D341Med (cell line): ENCODE data around the gene BAG2.

Source experiments
- DNase-seq: peaks from one replicate; pipeline ENCODE4 v3.0.0; 2012; ENCODE audit warnings: low spot score

Gene BAG2

DNA sequence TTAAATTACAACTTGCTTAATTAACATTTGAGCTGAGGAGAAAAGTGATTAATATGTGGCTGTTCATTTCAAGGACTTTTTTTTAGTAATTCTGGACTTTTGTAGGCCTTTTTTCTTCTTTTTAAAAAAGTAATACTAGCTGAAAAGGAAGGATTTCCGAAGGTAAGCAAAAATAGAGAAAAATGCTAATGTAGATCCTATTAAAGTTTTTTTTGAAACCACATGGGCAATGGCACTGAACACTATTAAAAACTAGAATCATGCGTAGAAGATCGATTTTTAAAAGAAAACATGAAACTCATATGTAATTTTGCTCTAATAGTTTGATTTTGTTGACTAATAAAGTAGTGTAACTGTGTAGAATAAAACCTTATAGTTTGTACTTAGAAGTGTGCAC is 2.4 kb downstream of the BAG2 start:
- DNase-seq: no peak

DNA sequence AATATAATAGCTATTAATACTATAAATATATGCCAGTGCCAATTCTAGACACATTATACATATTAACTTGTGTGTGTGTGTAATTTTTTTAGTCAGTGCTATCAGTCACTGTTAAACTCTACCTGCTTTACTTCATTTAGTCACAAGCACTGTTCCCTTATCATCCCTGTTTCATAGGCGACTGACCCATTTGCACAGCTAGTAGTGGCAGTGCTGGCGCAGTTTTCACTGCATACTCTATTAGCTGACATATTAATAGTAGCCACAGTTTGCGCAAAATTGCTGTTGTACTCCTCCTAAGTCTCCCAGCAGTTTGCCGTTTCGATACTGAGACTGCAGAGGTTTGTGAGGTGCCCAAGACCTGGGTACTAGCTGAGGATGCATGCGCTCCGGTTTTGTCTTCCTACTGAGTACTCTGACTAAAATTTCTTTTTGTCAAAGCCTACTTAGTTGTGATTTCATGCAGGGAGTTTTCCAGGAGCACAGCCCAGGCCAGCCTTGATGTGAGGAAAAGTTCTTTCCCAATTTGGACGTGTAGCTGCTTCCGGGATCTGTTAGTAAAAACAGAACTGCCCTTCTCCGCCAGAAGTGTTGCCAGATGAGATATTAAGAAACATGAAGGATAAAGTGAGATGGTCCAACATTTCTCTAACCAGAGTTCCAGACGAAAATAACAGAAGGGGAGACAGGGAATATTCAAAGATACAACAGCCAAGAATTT is 5.6 kb downstream of the BAG2 start:
- no peak for DNase-seq

DNA sequence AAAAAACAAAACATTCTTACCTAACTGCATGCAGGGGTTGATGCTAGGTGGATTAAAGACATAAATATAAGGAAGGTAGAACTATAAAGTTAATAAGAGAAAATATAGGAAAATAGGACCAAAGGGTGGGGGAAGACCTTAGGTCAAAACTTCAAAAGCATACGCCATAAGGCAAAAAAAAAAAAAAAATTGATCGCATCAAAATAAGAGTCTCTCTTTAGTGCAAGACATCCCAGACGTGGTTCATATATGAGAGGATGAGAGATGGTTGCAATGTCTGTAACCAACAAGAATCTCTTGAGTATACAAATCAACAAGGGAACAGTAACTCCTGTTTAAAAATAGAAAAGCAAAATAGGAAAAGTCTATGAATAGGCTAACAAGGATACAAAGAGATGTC is 8.5 kb downstream of the BAG2 start:
- DNase-seq: no peak

DNA sequence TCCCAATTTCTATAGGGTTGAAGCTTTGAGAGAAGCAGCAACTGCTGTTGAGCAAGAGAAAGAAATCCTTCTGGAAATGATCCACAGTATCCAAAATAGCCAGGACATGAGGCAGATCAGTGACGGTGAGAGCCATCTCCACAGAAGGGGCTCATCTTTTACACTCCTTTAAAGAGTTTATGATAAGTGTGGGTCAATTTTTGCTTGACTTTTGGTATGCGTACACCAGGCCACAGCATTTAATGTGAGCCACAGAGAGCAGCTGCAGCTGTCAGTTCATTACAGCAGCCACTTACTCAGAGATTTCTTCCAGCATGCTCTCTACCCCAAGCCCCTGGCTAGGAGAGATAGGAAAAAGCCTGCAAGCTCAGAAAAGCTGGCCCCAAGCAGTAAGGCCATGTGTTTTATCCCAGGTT is 9.9 kb downstream of the BAG2 start:
- DNase-seq: no peak

DNA sequence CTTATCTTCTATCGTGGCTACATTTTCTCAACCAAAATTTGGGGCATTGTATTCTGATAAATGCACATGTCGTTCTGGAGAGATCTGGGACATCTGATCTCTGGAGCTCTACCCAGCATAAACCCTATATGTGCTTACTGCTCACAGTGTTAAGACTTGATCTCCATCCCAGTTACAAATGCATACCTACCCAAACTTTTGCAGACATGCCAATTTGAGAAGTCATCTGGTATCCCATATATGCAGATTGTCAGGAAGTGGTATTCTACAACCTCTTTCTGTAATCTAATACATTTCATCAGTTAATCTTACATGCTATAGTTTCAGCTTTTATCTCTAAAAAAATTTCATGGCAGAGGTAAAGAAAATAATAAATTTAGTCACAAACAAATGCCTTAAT is 11.2 kb downstream of the BAG2 start:
- no peak for DNase-seq

DNA sequence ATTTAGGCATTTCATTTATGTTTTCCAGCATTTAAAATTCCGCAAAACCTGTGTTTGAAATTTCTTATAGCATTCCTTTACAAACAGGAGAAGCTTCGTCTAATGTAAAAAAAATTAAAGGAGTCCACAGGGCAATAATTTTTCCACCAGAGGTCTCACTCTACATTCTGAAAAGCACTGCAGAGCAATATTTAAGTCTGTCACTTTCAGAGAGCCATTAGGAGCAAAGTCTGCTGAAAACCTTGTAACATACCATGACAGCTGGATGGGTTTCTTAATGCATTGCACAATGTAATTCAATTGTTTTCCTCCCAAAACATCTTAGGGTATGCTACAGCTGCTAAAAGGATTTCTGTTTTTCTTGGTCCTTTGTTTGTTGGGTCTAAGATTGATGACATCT is 18.0 kb downstream of the BAG2 start:
- DNase-seq: no peak

DNA sequence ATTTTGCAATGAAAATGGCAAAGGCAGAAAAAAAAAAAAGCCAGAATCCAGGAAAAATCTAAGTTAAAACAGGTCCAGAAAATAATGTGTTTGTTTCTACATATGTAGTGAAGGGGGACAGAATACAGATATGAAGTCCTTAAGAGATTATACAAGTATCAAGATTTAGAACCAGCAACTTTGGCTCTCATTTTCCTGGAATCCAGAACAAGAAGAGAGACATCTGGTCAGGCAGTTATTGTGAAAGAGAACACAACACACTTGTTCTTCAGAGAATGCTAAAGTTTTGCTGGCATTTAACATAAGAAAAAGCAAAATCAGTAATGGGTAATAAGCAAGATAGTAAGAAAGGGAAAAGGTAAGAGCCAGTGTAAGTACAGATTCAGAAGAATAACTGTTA is 21.1 kb downstream of the BAG2 start:
- no peak for DNase-seq

DNA sequence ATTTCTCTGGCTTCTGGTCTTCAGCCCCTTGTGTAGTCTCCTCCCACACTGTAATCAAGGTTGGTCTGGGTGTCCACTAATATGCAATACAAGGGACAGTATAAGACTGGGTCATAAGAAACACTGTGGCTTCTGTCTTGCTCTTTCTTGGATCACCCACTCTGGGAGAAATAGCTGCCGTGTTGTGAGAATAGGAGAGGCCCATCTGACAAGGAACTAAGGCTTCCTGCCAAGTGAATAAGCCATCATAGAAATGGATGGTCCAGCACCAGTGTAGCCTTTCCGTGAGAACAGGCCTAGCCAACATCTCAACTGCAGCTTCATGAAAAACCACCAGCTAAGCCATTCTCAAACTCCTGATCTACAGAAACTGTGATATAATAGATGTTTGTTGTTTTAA is 23.3 kb downstream of the BAG2 start:
- no peak for DNase-seq

DNA sequence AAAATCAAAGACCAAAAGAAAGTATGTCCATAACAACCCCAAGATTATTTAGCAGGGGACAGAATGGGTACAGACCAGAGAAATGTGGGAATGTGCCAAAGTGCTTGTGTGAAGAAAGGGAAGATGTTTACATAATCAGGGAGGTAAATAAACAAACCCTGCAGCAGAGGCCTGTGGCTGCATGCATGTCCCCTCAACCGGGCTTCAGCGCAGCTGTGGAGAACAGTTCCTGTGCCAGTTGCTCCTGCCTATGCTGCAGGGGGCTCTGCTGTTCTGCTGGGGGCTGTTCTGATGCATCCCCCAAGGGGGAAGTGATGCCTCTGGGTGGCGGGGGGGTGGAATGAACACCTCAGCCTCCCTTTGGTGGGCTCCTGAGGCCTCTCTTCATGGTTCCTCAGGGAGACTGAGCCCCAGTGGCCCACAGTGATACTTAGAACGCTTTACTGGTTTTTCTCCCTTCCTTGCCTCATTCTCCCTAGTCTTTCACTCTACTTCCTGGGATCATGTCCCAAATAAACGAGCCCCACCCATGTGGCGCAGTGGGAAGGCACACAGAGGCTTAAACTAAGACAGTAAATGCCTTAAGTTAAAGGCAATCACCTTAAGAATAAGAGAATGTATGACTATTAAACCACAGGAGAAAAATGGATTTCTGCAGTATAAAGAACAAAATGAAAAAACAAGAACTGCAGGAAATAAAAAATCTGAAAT is 27.0 kb downstream of the BAG2 start:
- DNase-seq: no peak

DNA sequence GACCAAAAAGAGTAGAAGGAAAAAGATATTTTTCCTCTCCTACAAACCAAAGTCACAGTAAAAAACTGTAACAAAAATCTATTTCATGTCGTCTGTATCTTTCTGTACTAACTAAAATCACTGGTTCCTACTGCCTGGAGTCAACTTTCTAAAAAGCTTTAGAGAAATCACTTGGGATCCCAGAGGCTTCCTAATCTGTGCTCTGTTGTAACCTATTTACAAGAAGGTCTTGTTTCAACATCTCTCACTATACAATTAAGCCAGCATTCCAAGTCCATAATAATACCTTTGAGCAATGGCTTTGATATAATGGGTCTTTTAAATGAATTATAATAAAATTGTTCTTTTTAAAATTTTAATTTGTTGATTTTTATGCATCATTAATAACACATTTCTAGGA is 29.6 kb downstream of the BAG2 start:
- DNase-seq: no peak

DNA sequence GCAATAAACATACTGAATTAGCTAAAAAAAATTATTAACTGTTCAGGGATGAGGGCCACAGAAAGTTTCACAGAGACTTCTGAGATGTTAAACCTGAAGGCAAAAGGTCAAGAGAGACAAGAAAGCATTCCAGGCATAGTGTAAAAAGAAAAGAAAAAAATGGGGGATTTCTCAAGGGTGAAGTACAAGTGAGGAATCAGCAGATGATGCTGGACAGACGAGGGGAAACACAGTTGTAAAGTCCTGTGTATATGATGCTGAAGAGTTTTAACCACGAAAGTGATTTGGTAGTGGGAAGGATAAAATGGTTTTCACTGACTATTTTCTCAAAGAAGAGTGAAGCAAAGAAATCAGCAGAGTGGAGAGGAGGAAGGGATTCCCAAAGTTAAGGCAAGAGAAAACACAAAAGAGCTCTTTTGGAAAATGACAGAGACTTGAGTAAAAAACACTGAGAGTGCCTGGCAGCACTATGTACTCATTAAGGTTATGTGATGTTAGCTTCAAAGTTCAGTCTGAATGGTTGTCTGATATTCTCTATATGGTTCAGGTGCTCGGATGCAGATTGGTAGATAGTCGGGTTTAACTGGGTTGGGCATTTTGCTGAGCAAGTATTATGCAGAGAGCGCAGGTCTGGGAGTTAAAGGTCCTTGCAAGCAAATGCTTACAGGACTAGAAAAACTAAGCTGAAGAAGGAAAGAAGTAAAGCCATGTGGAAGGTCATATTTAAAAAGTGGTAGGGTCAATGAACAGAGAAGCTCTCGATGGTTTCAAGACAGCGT is 33.6 kb downstream of the BAG2 start:
- DNase-seq: no peak

DNA sequence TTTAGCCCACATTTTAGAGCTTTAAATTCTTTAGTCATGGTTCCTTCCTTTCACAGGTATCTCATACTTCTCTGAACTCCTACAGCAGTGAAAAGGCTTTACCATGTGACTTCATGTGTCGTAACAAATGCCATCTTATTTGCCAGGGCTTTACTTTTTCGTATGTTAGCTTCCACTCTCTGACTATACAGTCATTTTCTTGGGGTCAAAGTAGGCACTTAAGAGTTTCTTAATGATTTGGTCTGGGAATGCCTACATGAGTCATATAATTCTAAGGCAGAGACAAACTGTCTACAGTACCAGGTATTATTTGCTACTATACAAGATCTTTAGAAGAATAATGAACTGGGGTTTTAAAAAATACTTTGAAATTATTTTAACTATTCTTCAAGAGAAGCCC is 35.0 kb downstream of the BAG2 start:
- no peak for DNase-seq

DNA sequence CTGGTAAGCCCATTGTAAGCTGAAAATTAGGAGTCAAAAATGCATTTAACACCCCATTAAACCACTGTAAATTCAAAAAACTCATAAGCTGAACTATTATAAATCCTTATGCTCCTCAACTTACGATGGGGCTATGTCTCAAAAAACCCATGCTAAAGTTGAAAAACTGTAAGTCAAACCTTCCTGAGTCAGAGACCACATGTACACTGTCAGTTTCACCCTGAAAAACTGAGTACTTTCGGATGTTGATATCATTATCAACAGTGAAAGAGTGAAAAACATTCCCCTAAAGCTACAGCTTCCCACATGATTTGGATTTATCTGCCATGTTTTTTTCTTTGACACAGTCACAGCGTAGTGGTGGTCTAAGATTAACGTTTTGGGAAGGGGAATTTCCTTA is 35.7 kb downstream of the BAG2 start:
- no peak for DNase-seq

DNA sequence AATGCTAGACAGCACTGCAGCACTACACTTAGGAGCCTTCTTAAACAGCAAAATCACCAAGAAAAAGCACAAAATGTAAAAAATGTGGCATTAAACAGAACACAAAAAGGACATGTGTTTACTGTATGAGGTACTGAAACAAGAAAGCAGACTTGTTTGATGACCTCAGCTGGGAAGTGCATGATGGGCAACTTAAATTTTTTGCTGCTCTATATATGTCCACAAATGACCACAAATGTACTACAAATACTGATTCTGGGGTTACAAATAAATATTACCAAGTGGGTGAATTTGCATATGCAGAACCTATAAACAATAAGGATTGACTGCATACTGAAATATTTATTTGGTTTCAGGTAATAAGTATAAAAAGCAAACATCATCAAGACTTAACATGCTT is 36.9 kb downstream of the BAG2 start:
- DNase-seq: no peak

DNA sequence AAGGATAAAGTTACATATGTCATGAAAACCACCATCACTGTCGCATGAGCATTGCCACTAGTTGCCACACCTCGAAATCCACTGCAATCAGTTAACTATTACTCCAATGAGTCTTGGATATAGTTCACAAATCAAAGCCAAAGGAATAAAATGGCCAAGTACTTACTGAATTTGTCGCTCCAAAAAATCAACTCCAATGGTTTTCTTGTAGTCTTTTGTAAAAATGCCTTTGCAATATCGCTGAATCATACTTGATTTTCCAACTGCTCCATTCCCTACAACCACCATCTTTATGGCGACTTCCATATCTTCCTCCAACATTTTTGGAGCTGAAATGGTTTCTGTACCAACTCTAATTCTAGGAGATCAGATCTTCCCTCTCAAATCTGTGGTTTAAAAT is 37.9 kb downstream of the BAG2 start:
- DNase-seq: no peak

DNA sequence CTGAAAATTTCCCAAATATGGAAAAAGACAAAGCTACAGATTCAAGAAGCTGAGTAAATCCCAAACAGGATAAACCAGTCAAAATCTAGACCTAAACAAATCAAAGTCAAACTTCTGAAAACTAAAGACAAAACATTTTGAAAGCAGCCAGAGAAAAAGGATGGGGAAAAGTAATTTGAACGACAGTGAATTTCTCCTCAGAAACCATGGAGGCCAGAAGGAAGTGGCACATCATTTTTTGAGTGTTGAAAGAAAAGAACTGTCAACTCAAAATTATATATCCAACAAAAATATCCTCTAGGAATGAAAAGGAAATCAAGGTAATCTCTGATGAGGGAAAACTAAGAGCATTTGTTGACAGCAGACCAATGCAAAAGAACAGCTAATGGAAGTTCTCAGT is 43.1 kb downstream of the BAG2 start:
- DNase-seq: no peak

DNA sequence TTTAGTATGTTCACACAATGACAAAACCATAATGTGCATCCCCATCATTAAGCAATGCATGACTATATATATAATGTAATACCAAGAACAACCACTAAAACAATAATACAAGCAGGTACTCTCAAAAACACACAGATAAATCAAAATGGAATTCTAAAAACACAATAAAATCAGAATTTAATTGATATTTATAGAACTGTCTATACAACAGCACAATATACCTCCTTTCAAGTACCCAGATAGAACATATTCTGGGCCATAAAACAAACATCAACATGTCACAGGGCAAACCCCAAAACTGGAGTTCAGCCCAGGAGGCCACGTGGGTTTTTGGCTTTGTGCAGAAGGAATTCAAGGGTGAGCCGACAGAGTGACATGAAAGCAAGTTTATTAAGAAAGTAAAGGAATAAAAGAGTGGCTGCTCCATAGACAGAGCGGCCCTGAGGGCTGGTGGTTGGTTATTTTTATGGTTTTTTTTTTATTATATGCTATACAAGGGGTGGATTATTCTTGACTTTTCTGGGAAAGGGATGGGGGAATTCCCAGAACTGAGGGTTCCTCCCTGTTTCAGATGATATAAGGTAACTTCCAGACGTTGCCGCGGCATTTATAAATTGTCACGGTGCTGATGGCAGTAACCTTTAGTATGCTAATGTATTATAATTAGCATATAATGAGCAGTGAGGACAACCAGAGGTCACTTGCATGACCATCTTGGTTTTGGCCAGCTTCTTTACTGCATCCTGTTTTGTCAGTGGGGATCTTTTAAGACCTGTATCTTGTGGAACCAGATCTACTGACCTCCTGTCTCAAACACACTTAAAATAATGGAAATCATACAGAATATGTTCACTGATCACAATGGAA is 44.3 kb downstream of the BAG2 start:
- DNase-seq: no peak

DNA sequence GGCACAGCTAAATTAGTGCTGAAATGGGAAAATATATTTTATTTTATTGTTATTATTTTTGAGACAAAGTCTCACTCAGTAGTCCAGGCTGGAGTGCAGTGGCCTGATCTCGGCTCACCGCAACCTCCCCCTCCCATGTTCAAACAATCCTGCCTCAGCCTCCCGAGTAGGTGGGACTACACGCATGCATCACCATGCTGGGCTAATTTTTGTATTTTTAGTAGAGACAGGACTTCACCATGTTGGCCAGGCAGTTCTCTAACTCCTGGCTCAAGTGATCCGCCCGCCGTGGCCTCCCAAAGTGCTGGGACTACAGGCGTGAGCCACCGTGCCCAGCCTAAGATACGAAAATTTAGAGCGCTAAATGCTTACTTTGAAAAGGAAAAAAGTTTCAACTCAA is 45.1 kb downstream of the BAG2 start:
- no peak for DNase-seq

DNA sequence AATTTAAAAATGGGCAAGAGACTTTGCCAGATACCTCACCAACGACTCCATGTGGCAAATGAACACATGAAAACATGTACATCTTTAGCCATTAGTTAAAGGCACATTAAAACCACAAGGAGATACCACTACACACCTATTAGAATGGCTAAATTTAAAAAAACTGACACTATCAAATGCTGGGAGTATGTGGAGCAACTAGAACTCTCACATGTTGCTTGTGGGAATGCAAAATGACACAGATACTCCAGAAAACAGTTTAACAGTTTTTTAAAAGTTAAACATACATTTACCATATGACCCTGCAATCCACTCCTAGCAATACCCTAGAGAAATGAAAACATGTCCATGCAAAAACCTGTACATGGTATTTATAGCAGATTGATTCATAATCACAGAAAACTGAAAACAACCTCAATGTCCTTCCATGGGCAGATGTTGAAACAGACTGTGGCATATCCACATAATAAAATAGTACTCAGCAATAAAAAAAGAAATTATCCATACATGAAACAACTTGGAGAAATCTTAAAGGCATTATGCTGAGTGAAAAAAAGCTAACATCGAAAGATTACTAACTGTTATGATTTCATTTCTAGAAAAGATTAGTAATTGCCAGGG is 48.1 kb downstream of the BAG2 start:
- DNase-seq: no peak

DNA sequence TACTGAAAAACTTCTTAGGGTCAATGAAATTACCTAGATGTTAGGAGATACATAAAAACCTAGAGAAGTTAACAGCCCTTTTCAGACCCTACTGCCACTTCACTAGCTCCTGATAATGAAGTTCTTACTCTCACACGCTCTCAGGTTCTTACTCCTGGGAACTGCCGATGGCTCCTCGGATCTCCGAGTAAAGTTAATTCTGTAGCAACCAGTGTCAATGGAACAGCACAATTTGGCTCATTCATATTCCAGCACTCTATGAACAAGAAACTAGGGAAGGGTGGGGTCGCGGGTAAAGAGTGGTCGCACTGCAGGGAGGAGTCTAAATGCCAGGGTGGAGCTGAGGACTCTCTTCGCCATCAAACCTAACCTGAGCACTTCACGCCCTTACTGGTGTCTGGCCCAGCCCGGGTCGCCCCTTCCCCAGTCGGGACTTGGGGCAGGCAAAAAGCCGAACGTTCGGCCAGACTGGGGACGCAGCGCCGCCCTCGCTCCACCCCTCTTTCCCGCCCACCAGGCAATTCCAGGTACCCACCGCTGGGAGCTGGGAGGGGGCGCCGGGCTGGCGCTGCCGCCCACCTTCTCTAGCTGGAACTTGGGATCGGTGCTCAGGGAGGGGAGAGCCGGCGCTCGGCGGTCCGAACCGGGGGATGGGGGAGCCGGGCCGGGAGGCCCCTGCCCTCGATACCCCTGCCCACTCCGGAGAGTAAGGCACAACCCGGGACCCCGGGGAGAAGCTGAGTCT is 49.2 kb downstream of the BAG2 start:
- DNase-seq: peak; percentile 86
